Frontal cortex (tissue), 4 donors: ENCODE results near the gene CXorf49. TPM values are rescaled to one million over a fixed set of nuclear protein-coding genes. Genes with fewer than 3 reads are reported as not detected.
"Not testable (repeated sequence)": the region's sequence is repeated elsewhere in the genome, so short reads cannot be mapped to it uniquely, and the experiment has no call there.

Experiments used
- DNase-seq, 2 donors: peaks; one replicate each; pipeline ENCODE4 v3.0.0; 2012; ENCODE audit warnings: low spot score in 2 of 2
- FAIRE-seq: peaks from 2 replicates; lab custom pipeline; 2012; peaks lifted over from hg19 to GRCh38; lab: Jason Lieb, UNC
- total RNA-seq: library from RNA; depleted of rRNA; stranded (reverse); fragments of >200 nt; gene quantifications from one replicate; pipeline ENCODE4 v1.2.3, GENCODE V29; 2014
- donor health status: control.
- donor health status: control.
- donor health status: control.

Gene CXorf49
- not detected for total RNA-seq

DNA sequence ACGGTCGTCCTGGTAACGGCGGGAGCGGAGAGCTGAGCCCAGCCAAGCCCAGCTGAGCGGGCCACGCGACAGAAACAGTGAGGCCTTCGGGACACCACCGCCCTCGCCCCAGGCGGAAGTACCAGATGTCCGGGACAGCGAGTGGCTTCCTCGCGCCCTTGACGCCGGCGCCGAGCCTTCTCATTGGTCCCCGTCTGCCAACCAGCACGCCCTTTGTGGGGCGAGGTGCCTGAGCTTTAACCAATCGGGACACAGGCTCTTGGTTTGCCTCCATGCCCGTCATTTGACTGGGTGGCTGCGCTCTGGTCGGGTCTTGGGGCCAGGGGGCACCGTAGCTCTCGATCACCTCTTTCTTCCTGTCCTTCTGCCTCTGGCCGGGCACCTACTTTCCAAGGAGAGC, at the start of gene CXorf49:
Gene CXorf49 (minus strand): TSS at position 101 of the 400 bp plus-strand sequence. CDS start 134 bp downstream, outside the sequence.
- FAIRE-seq, result not testable (repeated sequence)

DNA sequence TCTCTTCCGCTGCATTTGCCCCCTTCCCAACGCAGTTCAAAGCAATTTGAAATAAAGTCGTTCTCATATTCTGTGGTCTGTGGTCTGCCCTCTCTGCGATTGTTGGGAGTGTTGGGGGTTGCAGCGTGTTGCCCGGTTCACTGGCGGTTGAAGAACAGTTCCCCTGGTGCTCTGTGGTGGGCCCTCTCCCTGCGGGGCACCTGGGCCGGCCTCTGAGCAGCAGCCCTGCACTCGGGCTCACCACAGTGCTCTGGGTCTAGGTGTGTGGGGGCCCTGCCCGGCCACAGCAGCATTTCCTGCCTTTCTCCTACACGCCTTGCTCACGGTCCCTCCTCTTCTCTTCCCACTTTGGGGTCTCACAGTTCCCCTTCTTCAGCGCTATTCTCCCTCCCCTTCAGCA, 49.0 kb upstream of the CXorf49 start:
- not testable (repeated sequence) for DNase-seq, FAIRE-seq

More for the DNA sequence above, at the start of gene CXorf49:
- not testable (repeated sequence) for DNase-seq

DNA sequence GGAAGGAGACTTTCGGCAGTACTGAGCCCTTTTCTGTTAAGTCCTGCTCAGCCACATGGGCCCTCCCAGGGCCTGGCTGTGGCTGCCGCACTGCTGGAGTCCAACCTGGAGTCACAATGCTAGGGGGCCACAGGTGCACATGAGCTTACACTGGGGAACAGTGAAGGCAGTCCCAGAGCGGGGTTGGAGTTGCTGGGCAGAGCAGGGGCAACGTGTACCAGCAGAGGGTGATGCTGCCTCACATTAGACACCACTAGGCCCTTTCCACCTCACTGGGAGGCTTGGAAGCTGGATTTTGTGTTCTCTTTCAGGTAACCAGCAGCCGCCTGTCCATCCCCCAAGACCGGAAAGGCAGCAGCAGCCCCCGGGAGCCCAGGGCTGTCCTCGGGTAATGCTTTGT, 47.5 kb upstream of the CXorf49 start:
- not testable (repeated sequence) for FAIRE-seq, DNase-seq

DNA sequence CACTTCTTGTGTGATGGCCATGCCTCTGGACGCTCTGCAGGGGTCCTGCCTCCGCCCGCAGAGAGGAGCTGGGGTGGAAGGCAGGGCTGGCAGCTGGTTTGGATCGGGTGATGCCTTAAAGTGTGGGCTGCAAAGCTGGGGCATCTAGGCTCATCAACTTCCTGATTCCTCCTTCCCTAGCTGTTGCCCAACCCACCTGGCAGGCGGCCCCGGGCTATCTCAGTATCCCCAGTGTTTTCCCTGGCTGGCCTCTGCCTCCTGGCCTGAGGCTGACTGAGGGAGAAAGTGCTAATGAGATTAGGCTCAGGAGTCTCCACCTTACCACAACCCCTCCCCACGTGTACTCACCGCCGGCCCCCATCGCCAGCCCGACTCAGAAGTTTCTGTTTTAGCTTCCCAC, 46.7 kb upstream of the CXorf49 start:
- not testable (repeated sequence) for FAIRE-seq, DNase-seq

DNA sequence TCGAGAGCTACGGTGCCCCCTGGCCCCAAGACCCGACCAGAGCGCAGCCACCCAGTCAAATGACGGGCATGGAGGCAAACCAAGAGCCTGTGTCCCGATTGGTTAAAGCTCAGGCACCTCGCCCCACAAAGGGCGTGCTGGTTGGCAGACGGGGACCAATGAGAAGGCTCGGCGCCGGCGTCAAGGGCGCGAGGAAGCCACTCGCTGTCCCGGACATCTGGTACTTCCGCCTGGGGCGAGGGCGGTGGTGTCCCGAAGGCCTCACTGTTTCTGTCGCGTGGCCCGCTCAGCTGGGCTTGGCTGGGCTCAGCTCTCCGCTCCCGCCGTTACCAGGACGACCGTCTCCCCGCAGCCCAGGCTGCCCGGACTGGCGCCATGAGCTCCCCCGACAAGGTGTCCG, 45.0 kb upstream of the CXorf49 start, which contains the start of gene CXorf49B:
Gene CXorf49B (plus strand): TSS at position 301 of the 400 bp plus-strand sequence. CDS start 75 bp downstream, at position 376.
- not testable (repeated sequence) for FAIRE-seq, DNase-seq

DNA sequence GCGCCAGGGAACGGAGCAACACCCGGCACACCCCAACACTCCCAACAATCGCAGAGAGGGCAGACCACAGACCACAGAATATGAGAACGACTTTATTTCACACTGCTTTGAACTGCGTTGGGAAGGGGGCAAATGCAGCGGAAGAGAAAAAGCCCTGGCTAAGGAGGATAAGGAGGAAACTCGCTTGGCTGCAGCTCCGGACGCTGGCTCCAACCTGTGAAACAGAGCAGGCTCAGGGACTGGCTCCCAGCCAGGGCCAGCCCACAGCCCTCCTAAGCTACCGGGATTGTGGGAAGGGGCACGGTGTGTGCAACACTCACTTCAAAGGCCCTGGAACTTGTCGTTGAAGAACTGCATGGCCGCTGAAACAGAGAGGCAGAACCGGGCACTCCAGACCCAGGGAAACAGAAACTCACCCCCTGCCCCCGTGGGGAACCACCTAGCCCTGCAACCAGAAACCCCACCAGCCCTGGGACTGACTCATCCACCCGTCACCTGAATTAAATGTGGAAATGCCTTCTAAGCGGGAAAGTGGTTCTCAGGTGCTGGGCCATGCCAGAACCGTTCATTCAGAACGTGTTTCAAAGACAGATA, 42.7 kb upstream of the CXorf49 start:
- not testable (repeated sequence) for FAIRE-seq, DNase-seq

DNA sequence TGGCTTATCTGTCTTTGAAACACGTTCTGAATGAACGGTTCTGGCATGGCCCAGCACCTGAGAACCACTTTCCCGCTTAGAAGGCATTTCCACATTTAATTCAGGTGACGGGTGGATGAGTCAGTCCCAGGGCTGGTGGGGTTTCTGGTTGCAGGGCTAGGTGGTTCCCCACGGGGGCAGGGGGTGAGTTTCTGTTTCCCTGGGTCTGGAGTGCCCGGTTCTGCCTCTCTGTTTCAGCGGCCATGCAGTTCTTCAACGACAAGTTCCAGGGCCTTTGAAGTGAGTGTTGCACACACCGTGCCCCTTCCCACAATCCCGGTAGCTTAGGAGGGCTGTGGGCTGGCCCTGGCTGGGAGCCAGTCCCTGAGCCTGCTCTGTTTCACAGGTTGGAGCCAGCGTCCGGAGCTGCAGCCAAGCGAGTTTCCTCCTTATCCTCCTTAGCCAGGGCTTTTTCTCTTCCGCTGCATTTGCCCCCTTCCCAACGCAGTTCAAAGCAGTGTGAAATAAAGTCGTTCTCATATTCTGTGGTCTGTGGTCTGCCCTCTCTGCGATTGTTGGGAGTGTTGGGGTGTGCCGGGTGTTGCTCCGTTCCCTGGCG, 2.3 kb upstream of the CXorf49 start:
- FAIRE-seq, DNase-seq: not testable (repeated sequence)

DNA sequence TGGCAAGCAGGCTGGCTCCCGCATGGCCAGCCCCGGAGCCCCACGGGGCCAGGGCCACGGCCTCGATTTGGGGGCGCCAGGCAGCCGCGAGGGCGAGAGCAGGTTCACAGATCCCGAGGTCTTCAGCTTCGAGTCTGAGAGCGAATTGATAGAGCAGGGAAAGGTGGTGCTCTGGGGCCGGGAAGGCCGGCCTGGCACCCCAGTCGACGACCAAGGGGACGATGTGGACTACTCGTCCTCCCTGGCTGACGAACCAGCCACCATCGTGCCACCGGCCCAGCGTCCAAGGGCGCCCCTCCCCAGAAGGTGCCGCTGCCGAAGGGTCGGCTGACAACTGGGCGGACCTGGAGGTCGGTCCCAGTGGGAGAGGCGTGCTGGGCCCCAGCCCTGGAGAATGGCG, 1.1 kb upstream of the CXorf49 start:
- FAIRE-seq, DNase-seq: not testable (repeated sequence)

DNA sequence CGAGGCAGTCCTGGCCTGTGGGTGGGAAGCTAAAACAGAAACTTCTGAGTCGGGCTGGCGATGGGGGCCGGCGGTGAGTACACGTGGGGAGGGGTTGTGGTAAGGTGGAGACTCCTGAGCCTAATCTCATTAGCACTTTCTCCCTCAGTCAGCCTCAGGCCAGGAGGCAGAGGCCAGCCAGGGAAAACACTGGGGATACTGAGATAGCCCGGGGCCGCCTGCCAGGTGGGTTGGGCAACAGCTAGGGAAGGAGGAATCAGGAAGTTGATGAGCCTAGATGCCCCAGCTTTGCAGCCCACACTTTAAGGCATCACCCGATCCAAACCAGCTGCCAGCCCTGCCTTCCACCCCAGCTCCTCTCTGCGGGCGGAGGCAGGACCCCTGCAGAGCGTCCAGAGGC, 1.8 kb downstream of the CXorf49 start:
- DNase-seq, FAIRE-seq: not testable (repeated sequence)

DNA sequence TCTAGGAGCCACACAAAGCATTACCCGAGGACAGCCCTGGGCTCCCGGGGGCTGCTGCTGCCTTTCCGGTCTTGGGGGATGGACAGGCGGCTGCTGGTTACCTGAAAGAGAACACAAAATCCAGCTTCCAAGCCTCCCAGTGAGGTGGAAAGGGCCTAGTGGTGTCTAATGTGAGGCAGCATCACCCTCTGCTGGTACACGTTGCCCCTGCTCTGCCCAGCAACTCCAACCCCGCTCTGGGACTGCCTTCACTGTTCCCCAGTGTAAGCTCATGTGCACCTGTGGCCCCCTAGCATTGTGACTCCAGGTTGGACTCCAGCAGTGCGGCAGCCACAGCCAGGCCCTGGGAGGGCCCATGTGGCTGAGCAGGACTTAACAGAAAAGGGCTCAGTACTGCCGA, 2.5 kb downstream of the CXorf49 start:
- not testable (repeated sequence) for FAIRE-seq

DNA sequence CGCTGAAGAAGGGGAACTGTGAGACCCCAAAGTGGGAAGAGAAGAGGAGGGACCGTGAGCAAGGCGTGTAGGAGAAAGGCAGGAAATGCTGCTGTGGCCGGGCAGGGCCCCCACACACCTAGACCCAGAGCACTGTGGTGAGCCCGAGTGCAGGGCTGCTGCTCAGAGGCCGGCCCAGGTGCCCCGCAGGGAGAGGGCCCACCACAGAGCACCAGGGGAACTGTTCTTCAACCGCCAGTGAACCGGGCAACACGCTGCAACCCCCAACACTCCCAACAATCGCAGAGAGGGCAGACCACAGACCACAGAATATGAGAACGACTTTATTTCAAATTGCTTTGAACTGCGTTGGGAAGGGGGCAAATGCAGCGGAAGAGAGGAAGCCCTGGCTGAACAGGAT, 4.0 kb downstream of the CXorf49 start:
- not testable (repeated sequence) for DNase-seq, FAIRE-seq

More for the DNA sequence above, 2.5 kb downstream of the CXorf49 start:
- not testable (repeated sequence) for DNase-seq

DNA sequence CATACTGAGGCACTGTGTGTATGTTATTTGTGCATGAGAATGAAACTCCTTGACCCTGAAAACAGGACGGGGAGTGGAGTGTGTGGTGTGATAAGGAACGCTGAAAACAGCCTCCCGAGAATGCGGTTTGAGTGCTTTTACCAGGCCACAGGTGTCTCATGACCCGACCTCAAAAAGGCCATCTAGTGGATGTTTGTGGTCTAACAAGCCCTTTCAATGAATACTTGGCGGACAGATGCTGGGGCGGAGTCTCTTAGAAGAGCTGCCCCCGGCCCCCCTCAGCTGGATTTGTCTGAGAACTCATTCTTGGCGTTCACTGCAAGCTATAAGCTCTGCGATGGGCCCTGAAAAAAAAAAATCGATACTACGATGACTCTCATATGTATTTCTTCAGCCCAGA, 15.2 kb downstream of the CXorf49 start:
- DNase-seq, FAIRE-seq: not testable (repeated sequence)

DNA sequence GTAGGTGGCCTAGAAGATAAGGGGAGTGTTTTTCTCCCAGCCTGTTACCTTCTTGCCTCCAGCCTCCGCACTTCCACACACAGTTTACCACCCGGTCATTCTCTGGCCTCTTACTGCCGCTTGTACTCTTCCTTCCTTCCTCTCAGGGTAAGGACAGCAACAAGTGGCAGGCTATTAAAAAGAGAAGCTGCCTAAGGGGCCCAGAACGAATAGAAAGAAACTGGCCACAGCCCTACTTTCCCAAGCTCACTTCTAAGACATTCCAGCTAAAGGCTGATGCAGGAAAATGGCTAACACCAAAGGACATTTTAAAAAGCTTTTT, 19.1 kb downstream of the CXorf49 start:
- not testable (repeated sequence) for FAIRE-seq

DNA sequence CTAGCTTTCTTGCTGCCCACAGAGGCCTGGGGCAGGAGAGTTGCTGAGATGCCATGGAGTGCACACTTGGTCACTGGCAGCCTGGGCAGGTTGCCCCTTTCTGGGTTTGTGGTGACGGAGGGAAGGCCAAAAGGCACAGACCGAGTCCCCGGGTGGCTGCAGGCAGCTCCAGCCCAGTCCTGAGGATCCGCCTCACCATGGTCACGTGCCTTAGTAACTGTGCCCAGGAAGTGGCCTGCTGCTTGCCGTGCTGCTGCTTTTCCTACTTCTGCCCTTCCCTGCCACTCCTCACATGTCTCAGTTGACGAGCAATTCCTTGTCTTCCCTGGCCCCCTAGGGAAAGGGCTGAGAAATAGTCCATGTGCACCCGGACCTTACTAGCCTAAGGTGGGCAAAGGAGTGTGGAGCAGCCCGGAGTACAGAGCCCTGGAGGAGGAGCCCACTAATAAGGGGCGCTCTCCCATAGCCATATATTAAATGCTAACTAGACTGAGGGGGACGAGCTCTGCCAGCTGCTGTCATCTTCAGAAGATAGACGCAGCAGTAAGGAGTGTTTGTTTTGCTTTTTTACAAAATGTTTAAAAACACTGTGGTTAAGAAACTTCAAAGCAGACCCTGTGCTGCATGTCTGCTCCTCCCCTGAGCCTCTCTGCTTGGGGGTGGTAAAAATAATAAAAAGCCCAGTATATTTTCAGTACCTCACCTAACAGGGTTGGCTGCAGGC, 19.6 kb downstream of the CXorf49 start:
- FAIRE-seq, DNase-seq: not testable (repeated sequence)

More for the DNA sequence above, 19.1 kb downstream of the CXorf49 start:
- DNase-seq, result not testable (repeated sequence)

DNA sequence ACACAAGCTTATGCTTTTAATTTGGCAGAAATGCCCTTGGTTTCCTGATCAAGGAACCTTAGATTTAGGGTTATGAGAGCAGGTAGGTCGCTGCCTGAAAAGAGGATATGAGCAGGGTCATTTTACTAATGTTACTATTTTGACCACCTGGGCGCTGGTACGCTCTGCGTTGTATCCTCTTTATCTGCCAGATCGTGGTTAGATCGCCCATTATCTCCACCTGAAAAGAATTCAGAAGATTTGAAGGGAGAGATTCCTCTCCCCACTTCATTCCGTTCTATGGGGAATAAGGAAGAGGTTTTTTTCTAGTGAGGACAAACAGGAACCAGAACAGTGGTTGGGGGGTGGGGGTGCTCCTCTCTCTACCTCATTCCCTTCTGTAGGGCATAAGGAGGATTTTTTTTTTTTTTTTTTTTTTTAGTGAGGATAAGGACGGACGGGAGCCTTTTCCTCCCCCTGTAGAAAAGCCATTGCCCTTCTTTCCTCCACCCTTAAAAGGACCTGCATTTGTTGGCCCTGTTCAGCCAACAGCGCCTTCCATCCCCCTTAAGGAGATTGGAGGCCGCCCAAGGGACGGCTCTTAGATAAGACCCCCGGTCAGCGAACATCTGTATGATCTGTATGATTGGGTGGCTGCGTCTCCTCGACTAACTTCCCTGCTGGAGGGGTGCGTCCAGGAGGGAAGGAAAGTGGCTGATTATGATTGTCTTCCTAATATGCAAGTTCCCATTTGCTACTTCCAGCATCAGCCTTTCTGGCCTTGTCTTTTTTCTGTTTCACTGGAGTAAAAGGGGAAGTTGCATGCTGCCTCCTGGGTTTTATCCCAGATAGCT, 20.4 kb downstream of the CXorf49 start:
- not testable (repeated sequence) for FAIRE-seq, DNase-seq

DNA sequence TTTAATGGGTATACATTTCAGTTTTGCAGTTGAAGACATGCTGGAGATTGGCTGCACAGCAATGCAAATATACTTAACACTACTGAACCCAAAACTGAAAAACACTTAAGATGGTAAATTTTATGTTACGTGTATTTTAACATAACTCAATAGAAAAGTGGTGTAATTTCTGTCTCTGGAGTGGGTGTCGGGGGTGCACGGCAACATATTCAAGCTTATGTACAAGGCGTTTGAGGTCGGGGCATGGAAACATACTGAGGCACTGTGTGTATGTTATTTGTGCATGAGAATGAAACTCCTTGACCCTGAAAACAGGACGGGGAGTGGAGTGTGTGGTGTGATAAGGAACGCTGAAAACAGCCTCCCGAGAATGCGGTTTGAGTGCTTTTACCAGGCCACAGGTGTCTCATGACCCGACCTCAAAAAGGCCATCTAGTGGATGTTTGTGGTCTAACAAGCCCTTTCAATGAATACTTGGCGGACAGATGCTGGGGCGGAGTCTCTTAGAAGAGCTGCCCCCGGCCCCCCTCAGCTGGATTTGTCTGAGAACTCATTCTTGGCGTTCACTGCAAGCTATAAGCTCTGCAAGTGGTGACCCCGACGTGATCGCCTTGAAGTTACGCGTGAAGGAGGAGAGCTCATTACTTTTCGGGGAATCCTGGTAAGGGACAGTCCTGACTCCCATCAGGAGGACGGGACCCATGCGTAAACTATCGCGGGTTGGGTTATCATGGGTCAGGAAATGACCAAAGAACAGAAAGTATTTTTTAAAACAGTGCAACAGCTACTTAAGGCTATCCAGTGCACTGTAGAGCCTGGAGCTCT, 21.2 kb downstream of the CXorf49 start:
- FAIRE-seq, DNase-seq: not testable (repeated sequence)

DNA sequence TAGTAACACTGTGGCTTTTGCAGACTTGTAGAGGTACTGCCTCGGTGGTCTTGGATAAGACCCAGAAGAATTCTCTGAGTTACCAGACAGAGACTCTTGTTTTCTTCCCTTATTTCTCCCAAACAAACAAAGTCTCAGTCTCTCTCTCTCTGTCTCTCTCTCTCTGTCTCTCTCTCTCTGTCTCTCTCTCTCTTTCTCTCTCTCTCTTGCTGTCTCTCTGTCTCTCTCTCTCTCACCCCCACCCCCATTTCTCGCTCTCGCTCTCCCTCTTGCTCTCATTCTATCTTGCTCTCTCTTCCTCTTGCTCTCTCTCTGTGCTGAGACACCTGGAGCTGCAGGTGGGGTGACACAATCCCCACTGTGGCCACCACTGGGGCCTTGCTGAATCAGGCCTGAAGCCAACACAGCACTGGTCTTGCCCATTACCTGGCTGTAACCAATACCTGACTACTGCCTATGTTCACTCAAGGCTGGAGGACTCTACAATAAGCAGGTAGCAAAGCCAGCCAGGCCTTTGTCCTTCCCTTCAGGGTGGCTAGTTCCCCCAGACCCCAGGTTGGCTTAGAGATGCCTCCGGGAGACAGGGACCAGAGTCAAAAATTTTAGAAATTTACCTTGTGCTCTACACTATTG, 38.4 kb downstream of the CXorf49 start:
- FAIRE-seq, result no peak

DNA sequence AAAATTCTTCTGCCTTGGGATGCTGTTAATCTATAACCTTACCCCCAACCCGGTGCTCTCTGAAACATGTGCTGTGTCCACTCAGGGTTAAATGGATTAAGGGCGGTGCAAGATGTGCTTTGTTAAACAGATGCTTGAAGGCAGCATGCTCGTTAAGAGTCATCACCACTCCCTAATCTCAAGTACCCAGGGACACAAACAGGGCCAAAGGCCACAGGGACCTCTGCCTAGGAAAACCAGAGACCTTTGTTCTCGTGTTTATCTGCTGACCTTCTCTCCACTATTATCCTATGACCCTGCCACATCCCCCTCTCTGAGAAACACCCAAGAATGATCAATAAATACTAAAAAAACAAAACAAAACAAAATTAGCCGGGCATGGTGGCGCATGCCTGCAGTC, 40.9 kb downstream of the CXorf49 start:
- not testable (repeated sequence) for DNase-seq, FAIRE-seq

More for the DNA sequence above, 38.4 kb downstream of the CXorf49 start:
- no peak for DNase-seq
